22Rv1 (cell line): ENCODE data around the gene SPDL1.

Source experiments
- H3K27ac ChIP-seq: fragments of 450-650 bp; 2 replicates; pipeline ENCODE4 v1.5.1; 2017
- ZFX ChIP-seq: fragments of 450-650 bp; IDR thresholded peaks from 2 replicates; pipeline ENCODE4 v1.6.1; 2017; ENCODE audit warnings: antibody characterized with exemption, borderline replicate concordance
- TF ChIP-seq, protein P1 (sequence below): fragments of 450-650 bp; IDR thresholded peaks from 2 replicates; pipeline ENCODE4 v1.5.1; 2017; ENCODE audit warnings: mild to moderate bottlenecking

The SPDL1 gene, protein sequence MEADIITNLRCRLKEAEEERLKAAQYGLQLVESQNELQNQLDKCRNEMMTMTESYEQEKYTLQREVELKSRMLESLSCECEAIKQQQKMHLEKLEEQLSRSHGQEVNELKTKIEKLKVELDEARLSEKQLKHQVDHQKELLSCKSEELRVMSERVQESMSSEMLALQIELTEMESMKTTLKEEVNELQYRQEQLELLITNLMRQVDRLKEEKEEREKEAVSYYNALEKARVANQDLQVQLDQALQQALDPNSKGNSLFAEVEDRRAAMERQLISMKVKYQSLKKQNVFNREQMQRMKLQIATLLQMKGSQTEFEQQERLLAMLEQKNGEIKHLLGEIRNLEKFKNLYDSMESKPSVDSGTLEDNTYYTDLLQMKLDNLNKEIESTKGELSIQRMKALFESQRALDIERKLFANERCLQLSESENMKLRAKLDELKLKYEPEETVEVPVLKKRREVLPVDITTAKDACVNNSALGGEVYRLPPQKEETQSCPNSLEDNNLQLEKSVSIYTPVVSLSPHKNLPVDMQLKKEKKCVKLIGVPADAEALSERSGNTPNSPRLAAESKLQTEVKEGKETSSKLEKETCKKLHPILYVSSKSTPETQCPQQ

DNA sequence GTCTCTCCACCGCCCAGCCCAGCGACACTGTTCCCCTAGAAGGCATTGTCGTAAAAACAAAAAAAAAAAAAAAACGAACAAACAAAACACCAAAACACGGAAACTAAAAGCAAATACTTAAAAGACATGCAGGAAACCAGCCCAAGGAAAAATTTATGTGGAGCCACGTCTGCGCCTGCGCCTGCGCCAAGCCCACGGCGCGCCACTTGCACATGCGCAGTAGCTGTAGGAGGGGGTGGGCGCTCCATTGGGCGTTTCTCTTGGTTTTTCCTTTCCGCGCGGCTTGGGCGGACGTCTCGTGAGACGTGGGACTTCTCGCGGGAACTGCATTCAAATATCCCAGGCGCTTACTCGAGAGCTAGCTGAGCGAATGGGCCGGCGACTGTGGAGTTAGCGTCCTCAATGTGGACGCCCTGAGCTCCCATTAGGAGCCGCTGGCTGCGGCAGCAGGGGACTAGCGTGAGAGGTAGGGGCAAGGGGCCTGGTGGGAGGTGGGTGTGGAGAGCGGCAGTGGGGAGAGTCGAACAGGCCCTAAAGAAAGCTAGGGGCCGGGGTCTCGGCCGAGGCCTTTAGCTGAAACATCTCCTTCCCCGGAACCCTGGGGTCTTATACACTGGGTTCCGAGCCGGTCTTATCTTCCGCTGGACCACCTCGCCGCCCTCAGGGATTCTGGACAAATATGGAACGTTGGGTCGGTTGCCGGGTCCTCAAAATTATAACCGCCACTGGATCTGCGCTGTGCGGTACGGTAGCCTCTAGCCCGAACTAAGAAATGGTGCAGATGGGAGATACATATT lies at the start of gene SPDL1:
Gene SPDL1 (plus strand): TSS at position 350 of the 797 bp plus-strand sequence. CDS start 4,644 bp downstream, outside the sequence.
- peak within 1 kb of the TSS; percentile 77 for H3K27ac ChIP-seq
- no peak for TF ChIP-seq ZFX
- TF ChIP-seq, protein P1, sequence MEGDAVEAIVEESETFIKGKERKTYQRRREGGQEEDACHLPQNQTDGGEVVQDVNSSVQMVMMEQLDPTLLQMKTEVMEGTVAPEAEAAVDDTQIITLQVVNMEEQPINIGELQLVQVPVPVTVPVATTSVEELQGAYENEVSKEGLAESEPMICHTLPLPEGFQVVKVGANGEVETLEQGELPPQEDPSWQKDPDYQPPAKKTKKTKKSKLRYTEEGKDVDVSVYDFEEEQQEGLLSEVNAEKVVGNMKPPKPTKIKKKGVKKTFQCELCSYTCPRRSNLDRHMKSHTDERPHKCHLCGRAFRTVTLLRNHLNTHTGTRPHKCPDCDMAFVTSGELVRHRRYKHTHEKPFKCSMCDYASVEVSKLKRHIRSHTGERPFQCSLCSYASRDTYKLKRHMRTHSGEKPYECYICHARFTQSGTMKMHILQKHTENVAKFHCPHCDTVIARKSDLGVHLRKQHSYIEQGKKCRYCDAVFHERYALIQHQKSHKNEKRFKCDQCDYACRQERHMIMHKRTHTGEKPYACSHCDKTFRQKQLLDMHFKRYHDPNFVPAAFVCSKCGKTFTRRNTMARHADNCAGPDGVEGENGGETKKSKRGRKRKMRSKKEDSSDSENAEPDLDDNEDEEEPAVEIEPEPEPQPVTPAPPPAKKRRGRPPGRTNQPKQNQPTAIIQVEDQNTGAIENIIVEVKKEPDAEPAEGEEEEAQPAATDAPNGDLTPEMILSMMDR: no peak

DNA sequence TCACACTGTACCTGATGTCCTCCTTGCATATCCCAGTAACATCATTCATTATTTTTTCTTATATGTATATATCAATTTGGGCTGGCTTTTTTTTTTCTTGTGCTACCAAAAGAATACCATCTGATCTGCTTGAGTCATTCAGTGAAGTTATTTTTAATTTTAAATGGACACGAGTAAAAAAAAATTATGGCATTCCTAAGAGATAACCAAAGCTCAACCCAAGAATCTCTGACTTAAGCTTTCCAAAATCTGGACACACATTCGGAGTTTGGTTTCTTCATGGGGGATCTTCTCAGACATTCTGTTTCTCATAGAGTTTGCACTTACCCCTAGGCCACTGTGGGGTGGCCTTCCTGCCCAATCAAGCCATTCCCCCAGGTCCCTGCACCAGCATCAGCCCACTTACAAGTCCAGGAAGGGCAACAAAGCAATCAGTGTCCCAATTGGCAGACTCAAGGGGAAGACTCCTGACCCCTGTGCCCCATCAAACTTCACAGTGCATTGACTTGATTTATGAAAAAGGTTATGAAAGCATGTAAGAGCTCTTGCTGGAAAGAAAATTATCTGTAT lies 49.2 kb upstream of the SPDL1 start:
- TF ChIP-seq, protein P1: no peak
- TF ChIP-seq ZFX: no peak
- H3K27ac ChIP-seq: no peak overlapping the region

DNA sequence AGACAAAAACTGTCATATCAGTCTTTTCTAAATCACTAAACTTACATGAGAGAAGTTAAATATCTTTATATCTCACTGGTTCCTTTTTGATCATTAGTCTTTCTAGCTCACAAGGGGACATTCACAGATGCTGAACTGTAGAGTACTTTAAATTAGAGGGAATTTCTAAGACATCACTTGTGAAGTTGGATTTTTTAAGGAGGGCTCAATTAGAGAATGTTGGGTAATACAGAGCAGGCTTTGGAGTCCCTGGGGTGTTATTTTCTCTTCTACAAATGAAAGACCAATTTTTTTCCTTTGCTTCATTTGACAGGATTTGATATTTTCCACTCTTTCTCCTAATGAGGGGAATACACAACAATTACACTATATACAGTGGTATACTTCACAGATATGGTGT lies 48.6 kb upstream of the SPDL1 start:
- no peak for TF ChIP-seq ZFX
- TF ChIP-seq, protein P1: no peak
- no peak overlapping the region for H3K27ac ChIP-seq

DNA sequence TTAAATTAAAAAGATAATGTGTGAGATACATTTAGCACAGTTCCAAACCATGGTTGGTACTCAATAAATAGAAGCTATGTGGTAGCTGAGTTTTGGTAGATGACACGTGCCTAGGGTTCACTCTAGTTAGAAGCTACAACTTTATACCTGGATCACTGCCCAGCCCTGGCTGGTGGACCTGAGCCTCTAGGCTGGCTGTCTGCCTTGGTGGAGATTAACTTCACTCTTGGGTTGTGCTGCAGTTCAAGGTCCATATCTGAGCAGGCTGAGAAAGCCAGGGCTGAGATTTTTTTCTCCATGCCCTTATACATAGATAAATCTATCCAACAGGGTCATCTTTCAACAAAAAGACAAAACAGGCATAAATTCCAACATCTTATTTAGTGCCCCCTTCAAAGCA lies 44.6 kb upstream of the SPDL1 start:
- no peak overlapping the region for H3K27ac ChIP-seq
- TF ChIP-seq ZFX: no peak

DNA sequence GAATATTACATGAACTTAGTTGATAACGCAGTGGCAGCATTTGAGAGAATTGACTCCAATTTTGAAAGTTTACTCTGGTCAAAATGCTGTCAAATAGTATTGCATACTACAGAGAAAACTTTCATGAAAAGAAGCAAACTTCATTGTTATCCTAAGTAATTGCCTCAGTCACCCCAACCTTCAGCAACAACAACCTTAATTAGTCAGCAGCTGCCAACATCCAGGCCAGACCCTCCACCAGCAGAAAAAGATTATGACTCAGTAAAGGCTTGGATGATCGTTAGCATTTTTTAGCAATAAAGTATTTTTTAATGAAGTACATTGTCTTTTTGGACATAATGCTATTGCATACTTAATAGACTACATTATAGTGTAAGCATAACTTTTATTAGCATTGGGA lies 40.8 kb upstream of the SPDL1 start:
- H3K27ac ChIP-seq: no peak overlapping the region
- TF ChIP-seq ZFX: no peak
- TF ChIP-seq, protein P1: no peak

DNA sequence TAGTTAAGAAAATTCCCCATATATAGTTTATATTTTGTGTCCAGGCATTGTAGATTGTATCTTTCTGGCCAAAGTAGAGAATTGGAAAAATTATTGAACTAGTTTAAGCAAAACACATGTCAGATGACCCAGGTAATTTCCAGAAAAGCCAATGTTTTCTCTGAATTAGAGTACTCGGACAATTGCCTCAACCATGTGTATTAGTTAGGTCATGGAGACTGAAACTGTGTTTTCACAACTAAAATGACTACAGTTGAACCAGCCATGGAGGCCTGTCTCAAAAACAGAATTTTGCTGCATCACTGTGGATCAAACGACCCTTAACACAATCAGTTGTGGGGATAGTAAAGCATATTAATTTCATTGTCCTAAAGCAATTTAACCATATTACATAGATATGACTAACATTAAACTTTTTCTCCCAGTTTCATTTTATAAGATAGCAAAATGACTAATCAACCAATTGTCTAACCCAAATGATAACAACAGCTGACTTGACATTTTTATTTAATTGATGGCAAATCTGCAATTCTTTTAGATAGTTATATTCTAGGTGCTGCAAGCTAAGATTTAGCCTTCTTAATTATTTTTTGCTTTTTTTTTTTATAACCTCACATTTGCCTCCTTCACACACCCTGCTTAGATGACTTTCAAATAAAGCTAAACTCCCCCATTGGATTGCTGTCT lies 39.2 kb upstream of the SPDL1 start:
- H3K27ac ChIP-seq: no peak overlapping the region
- no peak for TF ChIP-seq ZFX
- TF ChIP-seq, protein P1: no peak

DNA sequence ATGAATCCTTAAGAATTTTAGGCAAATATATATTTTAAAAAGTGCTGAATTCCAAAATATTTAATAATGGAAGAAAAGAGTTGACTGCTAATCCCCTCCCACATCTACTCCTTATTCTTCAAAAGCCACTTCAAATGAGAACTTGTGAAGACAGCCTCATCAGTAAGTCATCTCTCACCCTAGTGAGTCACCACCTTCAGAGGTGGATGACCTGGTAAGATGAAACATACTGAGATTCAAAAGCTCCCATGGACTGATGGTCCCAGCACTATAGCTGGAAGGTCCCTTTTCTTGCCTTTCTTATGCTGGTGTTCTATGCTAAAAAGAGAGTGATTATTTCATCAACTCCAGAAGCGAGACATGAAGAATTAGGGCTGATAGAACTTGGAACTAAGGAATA lies 37.8 kb upstream of the SPDL1 start:
- H3K27ac ChIP-seq: no peak overlapping the region
- TF ChIP-seq, protein P1: no peak
- no peak for TF ChIP-seq ZFX
